Naive thymus-derived CD8-positive, alpha-beta T cell (primary cell): ENCODE measurements around the gene DENND5B. TPM values are rescaled to one million over a fixed set of nuclear protein-coding genes. Genes with fewer than 3 reads are reported as not detected.
"Not testable (repeated sequence)": the region's sequence is repeated elsewhere in the genome, so short reads cannot be mapped to it uniquely, and the experiment has no call there.

Experiments
- ATAC-seq, 2 donors: fragments of 150-1000 bp; cut with Tn5 transposase in 1 of 2; sonication (Bioruptor Pico), chemical (Tn5 transposase) in 1 of 2; 1 replicate in 1 of 2; 2 replicates in 1 of 2; pipeline ENCODE4 v1.10.0; 2021; ENCODE audit warnings: mild to moderate bottlenecking in 2 of 2, moderate library complexity in 2 of 2
- POLR2A ChIA-PET: fragments of 350-600 bp; sonication (Branson Sonifier 250); formaldehyde crosslinking; loops from one replicate; lab custom pipeline; 2021; ENCODE audit warnings: antibody characterized with exemption; lab: Charles Lee
- DNase-seq, 10 donors: peaks; one replicate each; pipeline versions ENCODE4 v3.0.0 to v3.0.0-alpha.2; 2020 to 2022
- H3K27ac Mint-ChIP-seq, 10 donors: one replicate each; pipeline ENCODE4 v1.8.0; 2020 to 2022; ENCODE audit warnings: mild to moderate bottlenecking in 10 of 10, mixed read lengths in 10 of 10, moderate library complexity in 4 of 10, inconsistent platforms in 1 of 10
- H3K27me3 Mint-ChIP-seq, 5 donors: one replicate each; pipeline ENCODE4 v1.8.0; 2021 to 2022; ENCODE audit warnings: mixed read lengths in 5 of 5
- H3K36me3 Mint-ChIP-seq, 3 donors: one replicate each; pipeline ENCODE4 v1.8.0; 2020 to 2022; ENCODE audit warnings: mixed read lengths in 3 of 3, mild to moderate bottlenecking in 2 of 3, inconsistent platforms in 1 of 3
- H3K4me1 Mint-ChIP-seq, 4 donors: one replicate each; pipeline ENCODE4 v1.8.0; 2021 to 2022; ENCODE audit warnings: mixed read lengths in 4 of 4
- H3K4me3 Mint-ChIP-seq, 10 donors: one replicate each; pipeline ENCODE4 v1.8.0; 2020 to 2022; ENCODE audit warnings: mild to moderate bottlenecking in 10 of 10, mixed read lengths in 10 of 10, moderate library complexity in 6 of 10, inconsistent platforms in 1 of 10
- H3K9me3 Mint-ChIP-seq, 9 donors: one replicate each; pipeline ENCODE4 v1.8.0; 2020 to 2022; ENCODE audit warnings: mixed read lengths in 9 of 9, mild to moderate bottlenecking in 3 of 9, inconsistent platforms in 1 of 9, moderate library complexity in 1 of 9
- polyA plus RNA-seq, 3 donors: library from polyadenylated mRNA; unstranded; fragments of 300-500 nt; fragmentation: Illumina TruSeq; gene quantifications; one replicate each; pipeline ENCODE4 v1.2.3, GENCODE V29; 2021
- total RNA-seq, 8 experiments: library from RNA in 2 of 8; stranded (reverse) in 2 of 8; gene quantifications; one replicate each; pipeline ENCODE4 v1.2.3 and lab custom pipeline; 2021 to 2026

The DENND5B gene
- total and polyA plus RNA-seq, 5 experiments from 2014 or later: 0.12 to 1.7 (median 0.99) TPM; not detected in 2

DNA sequence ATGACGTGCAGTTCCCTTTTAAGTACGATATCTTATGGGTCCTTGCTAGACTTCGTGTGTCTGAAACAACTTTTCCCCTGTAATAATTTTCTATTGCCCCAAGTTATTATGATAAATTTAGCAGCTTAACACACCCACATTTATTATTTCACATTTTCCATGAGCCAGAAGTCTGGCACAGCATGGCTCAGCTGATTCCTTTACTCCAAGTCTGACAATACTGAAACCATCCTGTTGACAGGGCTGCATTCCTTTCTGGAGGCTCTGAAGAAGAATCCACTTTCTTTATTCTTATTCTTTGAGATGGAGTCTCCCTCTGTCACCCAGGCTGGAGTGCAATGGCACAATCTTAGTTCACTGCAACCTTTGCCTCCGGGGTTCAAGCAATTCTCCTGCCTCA is 80.9 kb downstream of the DENND5B start:
- POLR2A ChIA-PET: no interaction called here
- ATAC-seq (no peak), DNase-seq (no peak)
- Mint-ChIP-seq H3K9me3 (peaks cover 0 to 5% (median 0%) of the 10 kb centered on the region in 9 donors), H3K27me3 (peaks cover 0 to 7% (median 0%) of the 10 kb centered on the region in 5 donors), H3K27ac (no peak overlapping the region), H3K4me3 (no peak overlapping the region), H3K4me1 (peaks cover 0 to 2% (median 0%) of the 10 kb centered on the region in 4 donors), H3K36me3 (peaks cover 0 to under 1% (median 0%) of the 10 kb centered on the region in 3 donors)

DNA sequence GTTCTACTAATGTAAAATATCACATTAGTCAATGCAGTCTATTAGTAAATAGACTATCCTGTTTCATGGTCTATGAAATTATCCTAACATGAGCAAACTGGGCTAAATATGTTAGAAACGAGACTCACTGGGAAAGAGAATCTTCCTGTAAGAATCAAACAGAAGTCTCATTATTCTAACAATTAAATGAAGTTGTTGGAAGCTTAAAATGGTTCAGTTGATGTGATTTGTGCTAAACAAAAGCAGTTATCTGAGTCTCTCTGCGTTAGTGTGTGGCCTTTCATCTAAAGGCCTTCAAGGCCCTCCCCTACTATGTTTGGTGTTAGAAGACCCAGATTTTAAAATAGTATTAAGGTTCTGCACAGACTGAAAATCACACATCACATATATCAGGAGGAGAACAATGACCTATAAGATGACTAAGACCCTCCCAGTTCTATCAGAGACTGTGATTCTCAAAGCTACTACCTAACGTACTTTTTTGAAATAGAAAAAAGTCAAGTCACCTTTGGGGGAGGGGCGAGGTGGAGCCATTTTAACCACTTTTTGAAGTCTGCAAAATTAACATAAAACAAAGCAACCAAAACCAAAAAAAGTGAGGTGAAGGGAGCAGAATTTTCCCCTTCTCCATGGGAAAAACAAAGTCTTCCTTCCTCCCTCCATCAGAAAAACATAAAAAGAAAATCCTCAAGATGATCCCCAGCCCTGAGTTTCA is 82.3 kb downstream of the DENND5B start:
- H3K9me3 Mint-ChIP-seq: peaks cover 0 to 11% (median 0%) of the 10 kb centered on the region in 9 donors
- H3K27me3 Mint-ChIP-seq: peaks cover 0 to 7% (median 0%) of the 10 kb centered on the region in 5 donors
- POLR2A ChIA-PET: no interaction called here
- DNase-seq (no peak), ATAC-seq (no peak)
- H3K4me1 Mint-ChIP-seq: peaks cover 0 to 2% (median 0%) of the 10 kb centered on the region in 4 donors
- H3K36me3 Mint-ChIP-seq: peaks cover 0 to 7% (median 0%) of the 10 kb centered on the region in 3 donors
- no peak overlapping the region for H3K4me3 Mint-ChIP-seq
- H3K27ac Mint-ChIP-seq: no peak overlapping the region

DNA sequence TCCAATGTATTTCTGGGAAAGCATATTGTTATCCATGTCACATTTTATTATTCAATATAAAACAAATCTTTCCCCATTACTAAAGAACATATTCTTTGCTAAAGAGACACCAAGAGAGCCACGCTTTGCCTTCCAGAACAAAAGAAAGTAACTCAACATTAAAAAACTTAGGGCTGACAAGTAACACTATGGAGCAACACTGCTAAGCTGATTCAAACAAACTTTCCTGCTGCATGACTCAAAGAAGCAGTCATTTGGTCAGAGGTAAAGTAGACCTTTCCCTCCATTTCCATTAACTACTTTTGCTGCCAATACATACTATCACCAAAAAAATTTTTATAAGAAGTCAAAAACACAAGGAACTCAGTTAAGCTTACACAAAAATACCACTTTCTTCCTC is 83.0 kb downstream of the DENND5B start:
- H3K36me3 Mint-ChIP-seq: peaks cover 0 to 7% (median 0%) of the 10 kb centered on the region in 3 donors
- no peak overlapping the region for H3K27ac Mint-ChIP-seq
- H3K27me3 Mint-ChIP-seq: peaks cover 0 to under 1% (median 0%) of the 10 kb centered on the region in 5 donors
- peaks cover 0 to 11% (median 0%) of the 10 kb centered on the region in 9 donors for H3K9me3 Mint-ChIP-seq
- no peak for ATAC-seq
- no peaks in the 10 kb centered on the region for H3K4me1 Mint-ChIP-seq
- H3K4me3 Mint-ChIP-seq: no peak overlapping the region
- POLR2A ChIA-PET: no interaction called here
- DNase-seq: no peak

DNA sequence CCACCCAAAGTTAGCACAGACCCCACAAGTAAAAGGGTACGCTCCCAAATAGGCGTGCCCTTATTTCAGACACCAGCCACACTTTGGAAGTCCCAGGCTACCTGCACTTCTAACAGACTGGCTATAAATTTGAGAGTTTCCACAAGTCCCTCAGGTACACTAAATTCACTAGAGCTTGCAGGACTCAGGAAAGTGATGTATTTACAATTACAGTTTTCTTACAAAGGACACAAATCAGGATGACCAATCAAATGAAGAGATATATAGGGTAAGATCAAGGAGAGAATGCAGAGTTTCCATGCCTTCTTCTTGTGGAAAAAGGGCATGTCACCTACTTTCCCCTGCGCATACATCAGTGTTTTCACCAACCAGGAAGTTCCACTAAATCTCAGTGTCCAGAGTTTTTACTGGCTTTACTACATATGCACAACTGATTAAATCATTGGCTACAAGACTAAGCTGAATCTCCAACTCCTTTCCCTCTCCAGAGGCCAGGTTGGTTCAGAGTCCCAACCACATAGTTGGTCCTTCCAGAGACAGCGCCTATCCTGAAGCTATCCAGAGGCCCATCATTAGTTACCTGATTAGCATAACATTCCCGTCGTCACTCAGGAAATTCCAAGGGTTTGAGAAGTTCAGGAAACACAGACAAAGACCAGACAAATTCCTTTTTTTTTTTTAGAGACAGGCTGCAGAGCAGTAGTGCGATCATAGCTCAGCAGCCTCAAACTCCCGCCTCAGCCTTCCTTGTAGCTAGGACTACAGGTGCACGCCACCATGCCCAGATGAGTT is 84.2 kb downstream of the DENND5B start:
- DNase-seq (no peak), ATAC-seq (no peak)
- H3K4me3 Mint-ChIP-seq: no peak overlapping the region
- peaks cover 0 to 7% (median 0%) of the 10 kb centered on the region in 3 donors for H3K36me3 Mint-ChIP-seq
- no peaks in the 10 kb centered on the region for H3K27me3 Mint-ChIP-seq
- POLR2A ChIA-PET: no interaction called here
- peaks cover 0 to 11% (median 0%) of the 10 kb centered on the region in 9 donors for H3K9me3 Mint-ChIP-seq
- no peaks in the 10 kb centered on the region for H3K4me1 Mint-ChIP-seq
- H3K27ac Mint-ChIP-seq: no peak overlapping the region

DNA sequence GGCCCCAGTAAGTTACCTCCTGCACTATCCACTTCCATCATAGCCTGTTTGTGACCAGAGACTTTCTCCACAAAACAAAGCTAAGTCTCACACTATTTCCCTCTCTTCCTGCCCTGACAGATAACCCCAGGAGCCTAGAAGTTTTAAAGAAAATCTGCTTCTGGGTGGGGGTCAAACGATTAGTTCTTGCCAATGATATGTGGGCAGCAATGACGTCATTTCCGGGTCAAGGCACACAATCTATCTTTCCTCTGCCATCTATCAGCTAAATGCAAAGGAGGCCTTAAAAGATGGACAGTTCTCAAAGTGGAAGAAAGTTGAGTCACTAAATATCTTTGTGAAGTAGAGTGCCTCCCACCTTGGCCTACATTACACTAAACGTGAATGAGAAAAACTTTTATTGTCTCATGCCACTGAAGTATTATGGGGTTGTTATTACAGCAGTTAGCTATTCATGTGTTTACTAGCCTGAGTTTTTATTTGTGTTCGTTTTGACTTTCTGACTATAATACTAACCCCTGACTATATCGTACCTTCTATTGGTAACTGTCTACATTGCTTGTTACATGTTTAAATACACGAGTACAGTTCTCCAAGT is 86.2 kb downstream of the DENND5B start:
- Mint-ChIP-seq H3K4me1 (no peaks in the 10 kb centered on the region), H3K36me3 (peaks cover 0 to 7% (median 0%) of the 10 kb centered on the region in 3 donors), H3K9me3 (peaks cover 0 to 11% (median 0%) of the 10 kb centered on the region in 9 donors), H3K27me3 (no peaks in the 10 kb centered on the region), H3K27ac (no peak overlapping the region), H3K4me3 (no peak overlapping the region)
- POLR2A ChIA-PET: no interaction called here
- DNase-seq: no peak
- ATAC-seq: no peak

DNA sequence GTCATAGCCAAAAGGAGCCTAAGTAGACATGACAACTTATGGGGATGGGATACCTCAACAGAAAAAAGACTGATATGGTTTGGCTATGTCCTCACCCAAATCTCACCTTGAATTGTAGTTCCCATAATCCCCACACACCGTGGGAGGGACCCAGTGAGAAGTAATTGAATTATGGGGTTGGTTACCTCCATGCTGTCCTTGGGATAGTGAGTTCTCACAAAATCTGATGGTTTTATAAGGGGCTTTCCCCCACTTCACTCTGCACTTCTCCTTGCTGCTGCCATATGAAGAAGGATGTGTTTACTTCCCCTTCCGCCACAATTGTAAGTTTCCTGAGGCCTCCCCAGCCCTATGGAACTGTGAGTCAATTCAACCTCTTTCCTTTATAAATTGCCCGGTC is 89.9 kb downstream of the DENND5B start:
- H3K27ac Mint-ChIP-seq, H3K4me1 Mint-ChIP-seq, DNase-seq, H3K27me3 Mint-ChIP-seq, POLR2A ChIA-PET, ATAC-seq, H3K4me3 Mint-ChIP-seq, H3K36me3 Mint-ChIP-seq: not testable (repeated sequence)
- H3K9me3 Mint-ChIP-seq: peaks cover 0 to 11% (median 0%) of the 10 kb centered on the region in 9 donors

DNA sequence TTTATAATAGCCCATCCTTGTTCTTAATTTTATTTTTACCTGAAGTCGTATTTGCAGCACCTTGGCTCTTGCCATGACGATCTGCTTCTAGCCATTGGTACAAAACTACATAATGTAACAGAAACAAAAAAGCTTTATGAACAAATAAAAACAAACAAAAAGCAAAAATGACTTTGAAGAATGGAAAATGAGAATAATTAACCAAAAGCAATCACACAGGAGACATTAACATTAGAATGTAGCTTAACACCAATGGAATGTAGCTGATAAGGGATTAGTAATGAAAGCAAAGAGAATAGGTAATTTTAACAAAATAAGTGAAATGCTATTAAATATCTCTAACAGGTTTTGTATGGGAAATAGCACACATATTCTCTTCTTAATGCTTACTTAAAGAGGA is 91.4 kb downstream of the DENND5B start:
- POLR2A ChIA-PET: no interaction called here
- no peak overlapping the region for H3K27ac Mint-ChIP-seq
- DNase-seq (no peak), ATAC-seq (no peak)
- H3K4me3 Mint-ChIP-seq: no peak overlapping the region
- H3K9me3 Mint-ChIP-seq: peaks cover 0 to 2% (median 0%) of the 10 kb centered on the region in 9 donors
- H3K4me1 Mint-ChIP-seq: peaks cover 0 to 6% (median 0%) of the 10 kb centered on the region in 4 donors
- peaks cover 0 to 4% (median 2%) of the 10 kb centered on the region in 3 donors for H3K36me3 Mint-ChIP-seq
- peaks cover 0 to 7% (median 3%) of the 10 kb centered on the region in 5 donors for H3K27me3 Mint-ChIP-seq

DNA sequence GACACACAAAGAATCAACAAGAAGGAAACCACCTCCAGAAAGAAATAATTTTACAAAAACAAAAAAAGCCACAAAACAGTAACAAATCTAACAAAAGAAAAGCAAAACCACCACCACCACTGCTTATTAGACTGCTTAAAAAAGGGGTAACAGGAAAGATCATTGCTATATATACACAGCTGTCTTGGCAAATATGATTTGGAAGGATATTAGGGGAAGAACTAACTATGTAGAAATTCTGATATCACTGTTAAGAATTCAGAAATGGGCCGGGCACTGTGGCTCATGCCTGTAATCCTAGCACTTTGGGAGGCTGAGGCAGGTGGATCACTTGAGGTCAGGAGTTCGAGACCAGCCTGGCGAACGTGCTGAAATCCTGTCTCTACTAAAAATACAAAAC is 92.5 kb downstream of the DENND5B start:
- no peak for ATAC-seq
- Mint-ChIP-seq H3K27me3 (peaks cover 0 to 7% (median 3%) of the 10 kb centered on the region in 5 donors), H3K27ac (no peak overlapping the region), H3K36me3 (peaks cover 0 to 4% (median 0%) of the 10 kb centered on the region in 3 donors), H3K4me1 (peaks cover 0 to 6% (median 0%) of the 10 kb centered on the region in 4 donors), H3K4me3 (no peak overlapping the region), H3K9me3 (no peaks in the 10 kb centered on the region)
- POLR2A ChIA-PET: no interaction called here
- DNase-seq: no peak

DNA sequence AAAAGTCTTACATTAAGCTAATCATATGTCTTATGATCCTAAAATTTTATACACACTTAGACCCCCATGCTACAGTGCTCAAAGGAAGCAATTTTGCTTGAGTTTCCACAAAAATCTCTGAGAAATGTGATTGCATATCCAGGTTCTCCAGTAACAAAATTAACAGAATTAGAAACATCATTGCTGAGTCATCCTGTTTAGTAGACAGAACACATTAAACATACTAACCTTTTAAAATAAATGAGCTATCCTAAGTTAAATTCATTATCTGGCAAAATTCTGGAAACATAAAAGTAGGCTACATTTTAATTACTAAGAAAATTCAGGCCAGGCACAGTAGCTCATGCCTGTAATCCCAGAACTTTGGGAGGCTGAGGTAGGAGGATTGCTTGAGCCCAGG is 94.7 kb downstream of the DENND5B start:
- Mint-ChIP-seq H3K27me3 (peaks cover 0 to 7% (median 3%) of the 10 kb centered on the region in 5 donors), H3K9me3 (no peaks in the 10 kb centered on the region), H3K27ac (no peak overlapping the region), H3K36me3 (peaks cover 0 to 4% (median 0%) of the 10 kb centered on the region in 3 donors), H3K4me1 (peaks cover 0 to 6% (median 0%) of the 10 kb centered on the region in 4 donors), H3K4me3 (no peak overlapping the region)
- DNase-seq: no peak
- no peak for ATAC-seq
- POLR2A ChIA-PET: no interaction called here

DNA sequence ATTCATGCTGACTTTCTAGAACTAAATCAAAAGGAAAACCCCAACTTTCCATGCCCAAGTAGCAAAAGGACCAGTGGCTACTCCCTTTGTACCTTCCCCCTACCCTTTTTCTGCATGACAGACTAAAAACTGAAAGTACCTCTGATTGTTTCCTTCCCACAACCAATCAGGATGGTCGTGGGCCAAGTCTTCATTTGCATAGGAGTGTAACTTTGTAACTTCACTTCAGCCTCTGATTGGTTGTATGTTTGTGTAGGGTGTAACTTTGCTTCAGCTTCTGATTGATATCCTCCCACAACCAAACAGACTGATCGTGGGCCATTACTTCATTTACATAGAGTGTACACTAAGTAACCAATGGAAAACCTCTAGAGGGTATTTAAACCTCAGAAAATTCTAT is 96.5 kb downstream of the DENND5B start:
- Mint-ChIP-seq H3K4me1 (peaks cover 0 to 6% (median 0%) of the 10 kb centered on the region in 4 donors), H3K36me3 (peaks cover 0 to 4% (median 0%) of the 10 kb centered on the region in 3 donors), H3K27ac (no peak overlapping the region), H3K4me3 (no peak overlapping the region), H3K9me3 (no peaks in the 10 kb centered on the region), H3K27me3 (peaks cover 3 to 12% (median 6%) of the 10 kb centered on the region in 5 donors)
- DNase-seq: no peak
- POLR2A ChIA-PET: no interaction called here
- no peak for ATAC-seq

DNA sequence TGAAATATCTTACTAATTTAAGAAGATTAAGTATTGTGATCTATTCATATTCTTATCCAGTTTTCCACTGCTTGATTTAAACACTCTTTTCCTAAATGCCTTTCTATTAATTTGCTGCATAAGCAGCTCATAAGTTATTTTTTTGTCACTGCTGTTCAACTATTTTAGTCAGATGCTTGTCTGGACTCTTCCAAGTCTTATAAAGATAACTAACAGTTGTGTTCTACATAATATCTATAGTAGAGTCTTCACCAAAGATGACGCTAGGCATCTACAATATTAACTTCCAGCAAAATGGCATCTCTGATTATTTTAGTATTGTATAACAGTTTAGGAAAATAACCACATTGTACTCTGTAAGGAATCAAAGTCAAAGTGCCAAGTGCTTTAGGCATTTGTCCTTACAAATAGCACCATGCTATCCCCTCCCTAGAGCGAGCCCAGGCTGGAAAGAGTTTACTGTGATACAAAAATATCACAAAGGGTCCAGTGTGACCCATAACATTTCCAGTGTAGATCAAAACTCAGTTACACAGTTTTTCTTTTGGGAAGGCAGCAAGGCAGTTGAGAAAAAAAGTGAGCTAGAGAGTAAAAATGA is 98.2 kb downstream of the DENND5B start:
- POLR2A ChIA-PET: no interaction called here
- Mint-ChIP-seq H3K27ac (no peak overlapping the region), H3K4me1 (no peaks in the 10 kb centered on the region), H3K4me3 (no peak overlapping the region), H3K9me3 (no peaks in the 10 kb centered on the region), H3K27me3 (peaks cover 3 to 12% (median 8%) of the 10 kb centered on the region in 5 donors), H3K36me3 (peaks cover 0 to 4% (median 0%) of the 10 kb centered on the region in 3 donors)
- DNase-seq: no peak
- ATAC-seq: no peak

DNA sequence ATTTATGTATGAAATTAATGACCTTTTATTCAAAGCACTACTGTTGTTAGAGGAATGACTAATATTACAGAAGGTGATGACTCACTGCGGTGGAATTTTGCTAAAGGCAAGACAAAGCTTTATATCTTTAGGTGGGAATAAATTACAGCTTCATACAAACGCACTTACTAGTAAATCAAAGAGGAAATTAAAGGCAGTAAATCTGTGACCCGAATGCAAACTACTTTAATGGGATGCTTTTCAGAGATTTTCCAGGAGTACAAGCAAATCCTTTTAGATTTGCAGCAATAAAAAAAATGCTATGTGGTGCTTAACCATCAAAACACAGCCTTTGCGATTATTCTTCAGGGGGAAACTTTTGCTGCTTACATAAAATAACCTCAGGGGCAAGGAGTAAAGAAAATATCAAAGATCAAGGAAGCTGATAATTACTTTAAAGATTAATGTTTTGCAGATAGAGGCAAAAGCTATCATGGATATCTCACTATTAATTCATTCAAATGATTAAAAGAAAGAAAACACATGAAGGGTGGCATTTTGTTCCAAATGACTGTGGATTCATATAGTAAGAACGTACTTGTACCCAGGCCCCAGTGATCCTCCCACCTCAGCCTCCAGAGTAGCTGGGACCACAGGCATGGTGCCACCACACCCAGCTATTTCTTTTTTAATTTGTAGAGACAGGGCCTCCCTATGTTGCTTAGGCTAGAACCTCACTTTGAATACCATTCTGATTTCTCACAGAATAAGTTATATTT is 98.9 kb downstream of the DENND5B start:
- H3K27ac Mint-ChIP-seq: no peak overlapping the region

More for the DNA sequence above, 98.9 kb downstream of the DENND5B start:
- Mint-ChIP-seq H3K36me3 (peaks cover 0 to 4% (median 0%) of the 10 kb centered on the region in 3 donors), H3K4me1 (no peaks in the 10 kb centered on the region), H3K4me3 (no peak overlapping the region), H3K9me3 (no peaks in the 10 kb centered on the region), H3K27me3 (peaks cover under 1 to 12% (median 6%) of the 10 kb centered on the region in 5 donors)
- POLR2A ChIA-PET: no interaction called here
- DNase-seq (no peak), ATAC-seq (no peak)
